GM19463 (cell line): ENCODE measurements around the gene IL20.

Experiments used
- ATAC-seq: cut with Tn5 transposase; IDR thresholded peaks from one replicate; pipeline ENCODE4 v1.9.1; 2021; ENCODE audit warnings: mild to moderate bottlenecking, moderate library complexity; ENCODE audit not compliant: unreplicated experiment

The IL20 gene

DNA sequence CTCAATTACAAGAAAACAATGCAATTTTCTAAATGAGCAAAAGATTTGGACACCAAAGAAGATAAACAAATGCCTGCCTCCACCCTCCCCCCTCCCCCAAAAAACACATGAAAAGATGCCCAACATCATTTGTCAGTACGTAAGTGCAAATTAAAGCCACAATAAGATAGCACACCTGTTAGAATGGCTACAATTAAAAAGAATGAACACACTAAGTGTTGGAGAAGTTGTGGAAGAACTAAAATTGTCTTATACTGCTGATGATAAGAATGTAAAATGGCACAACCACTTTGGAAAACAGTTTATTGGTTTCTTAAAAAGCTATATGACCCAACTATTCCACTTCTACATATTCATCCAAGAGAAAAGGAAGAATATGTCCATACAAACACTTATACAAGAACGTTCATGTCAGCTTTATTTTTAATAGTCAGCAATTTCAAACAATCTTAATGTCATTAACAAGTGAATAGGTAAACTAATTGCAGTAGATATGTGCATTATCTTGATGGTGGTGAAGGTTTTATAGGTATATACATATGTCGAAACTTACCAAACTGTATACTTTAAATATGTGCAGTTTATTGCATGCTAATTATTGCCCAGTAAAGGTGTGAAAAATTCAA lies 10.4 kb downstream of the IL20 start:
- no peak for ATAC-seq

DNA sequence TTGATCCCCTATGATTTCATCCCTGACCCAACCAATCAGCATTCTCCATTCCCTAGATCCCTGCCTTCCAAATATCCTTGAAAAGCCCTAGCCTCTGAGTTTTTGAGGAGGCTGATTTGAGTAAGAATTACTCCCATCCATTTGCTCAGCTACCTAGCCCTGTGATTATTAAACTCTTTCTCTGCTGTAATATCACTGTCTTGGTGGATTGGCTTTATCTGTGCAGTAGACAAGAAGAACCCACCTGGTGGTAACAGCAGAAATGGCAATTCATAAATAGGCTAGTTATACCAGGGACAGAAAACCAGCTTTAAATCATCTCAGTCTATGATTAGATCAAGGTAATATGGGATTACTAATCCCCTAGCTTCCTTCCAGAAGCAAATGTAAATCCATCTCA lies 13.0 kb downstream of the IL20 start:
- no peak for ATAC-seq

GRCh38 chr1:206880314-206880713 lies 14.9 kb downstream of the IL20 start:
- no peak for ATAC-seq

DNA sequence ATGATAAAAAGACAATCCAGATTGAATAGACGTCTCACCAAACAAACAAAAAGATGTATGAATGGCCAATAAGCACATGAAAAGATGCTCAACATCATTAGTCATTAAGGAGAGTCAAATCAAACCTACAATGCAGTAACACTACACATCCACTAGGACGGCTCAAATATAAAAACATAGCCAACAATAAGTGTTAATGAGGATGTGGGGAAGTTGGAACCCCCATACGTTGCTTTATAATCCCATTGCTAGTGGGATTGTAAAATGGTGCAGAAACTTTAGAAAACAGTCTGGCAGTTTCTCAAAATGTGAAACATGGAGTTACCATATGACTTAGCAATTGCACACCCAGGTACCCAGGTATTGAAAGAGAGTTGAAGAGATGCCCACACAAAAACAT lies 17.1 kb downstream of the IL20 start:
- no peak for ATAC-seq

- no peak for ATAC-seq
These were observed 17.7 kb downstream of the IL20 start for GRCh38 chr1:206883160-206883559.

- ATAC-seq: no peak
These were observed 18.5 kb downstream of the IL20 start for GRCh38 chr1:206883876-206884275.

- ATAC-seq: no peak
These were observed 20.1 kb downstream of the IL20 start for GRCh38 chr1:206885341-206886060.

DNA sequence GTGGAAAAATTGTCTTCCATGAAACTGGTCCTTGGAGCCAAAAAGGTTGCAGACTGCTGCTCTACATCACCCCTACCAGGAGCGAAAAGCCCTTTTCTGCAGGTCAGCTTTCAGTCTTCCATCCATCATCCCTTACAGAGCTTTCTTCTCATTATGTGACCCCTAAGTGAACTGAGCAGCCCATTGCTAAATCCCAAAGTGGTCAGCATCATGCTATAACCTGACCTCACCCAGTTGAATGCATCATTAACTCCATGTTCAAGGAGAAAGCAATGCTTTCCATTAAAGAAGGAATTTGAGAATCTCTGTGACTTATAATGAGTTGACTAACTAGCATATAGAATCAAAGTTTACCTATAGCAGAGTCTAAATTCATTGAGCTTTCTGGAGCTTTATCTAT lies 21.4 kb downstream of the IL20 start:
- ATAC-seq: no peak

DNA sequence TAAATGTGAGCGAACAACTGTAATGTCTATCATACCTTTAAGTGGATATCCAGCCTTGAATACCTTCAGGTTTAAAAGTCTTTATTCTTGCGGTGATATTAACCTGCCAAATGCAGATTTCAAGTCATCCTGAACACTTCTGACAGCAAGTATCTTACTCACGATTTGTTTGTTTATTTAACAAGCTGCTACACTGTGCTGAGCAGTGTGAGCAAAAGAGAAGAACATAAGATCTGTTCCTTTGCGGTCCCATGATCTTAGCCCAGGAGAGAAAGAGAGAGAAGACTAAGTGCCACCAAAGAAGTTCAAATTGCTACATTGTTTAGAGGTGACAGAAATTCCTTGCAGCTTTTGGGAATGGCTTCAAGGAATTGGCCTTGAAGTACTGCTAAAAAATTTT lies 22.3 kb downstream of the IL20 start:
- no peak for ATAC-seq

- no peak for ATAC-seq
These were observed 25.0 kb downstream of the IL20 start for GRCh38 chr1:206890125-206891060.

- ATAC-seq: no peak
These were observed 26.0 kb downstream of the IL20 start for GRCh38 chr1:206891412-206891811.

- no peak for ATAC-seq
These were observed 27.0 kb downstream of the IL20 start for GRCh38 chr1:206892351-206892984.

DNA sequence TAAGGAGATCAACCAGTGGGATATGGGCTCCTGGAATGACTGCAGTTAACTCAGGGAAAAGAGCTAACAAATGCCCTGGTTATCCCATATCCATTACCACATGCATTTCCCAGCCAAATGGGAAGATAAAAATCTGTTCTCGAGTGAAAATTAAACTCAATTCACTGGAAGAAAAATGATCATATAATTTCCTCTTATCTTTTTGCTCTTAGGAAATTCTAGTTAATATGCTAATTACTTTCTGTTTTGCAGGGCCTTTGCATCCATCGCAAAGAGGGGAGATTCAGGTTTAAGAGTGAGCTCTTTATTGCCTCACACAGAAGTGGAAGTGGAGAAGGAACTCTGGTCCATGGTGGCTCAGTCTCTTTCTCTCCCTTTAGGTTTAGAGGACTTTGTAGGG lies 28.0 kb downstream of the IL20 start:
- ATAC-seq: no peak

DNA sequence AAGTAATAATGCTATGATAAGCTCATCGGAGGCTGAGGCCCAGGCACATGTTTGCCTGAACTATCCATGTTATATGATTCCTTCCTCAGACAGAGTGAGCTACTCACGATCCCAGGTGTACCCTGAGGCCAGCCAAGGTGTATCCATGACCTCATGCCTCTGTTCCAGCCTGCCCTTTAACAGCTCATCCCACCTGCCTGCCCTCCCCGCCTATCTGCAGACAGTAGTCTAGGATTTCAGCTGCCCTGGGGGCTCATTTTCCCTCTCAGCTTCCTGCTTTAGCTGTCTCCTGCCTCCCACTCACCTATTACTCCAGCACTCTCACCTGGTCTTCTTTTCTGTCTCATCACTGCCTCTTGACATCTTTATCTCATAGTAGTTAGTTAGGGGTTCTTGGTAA lies 29.9 kb downstream of the IL20 start:
- no peak for ATAC-seq

- no peak for ATAC-seq
These were observed 30.4 kb downstream of the IL20 start for GRCh38 chr1:206895837-206896242.

DNA sequence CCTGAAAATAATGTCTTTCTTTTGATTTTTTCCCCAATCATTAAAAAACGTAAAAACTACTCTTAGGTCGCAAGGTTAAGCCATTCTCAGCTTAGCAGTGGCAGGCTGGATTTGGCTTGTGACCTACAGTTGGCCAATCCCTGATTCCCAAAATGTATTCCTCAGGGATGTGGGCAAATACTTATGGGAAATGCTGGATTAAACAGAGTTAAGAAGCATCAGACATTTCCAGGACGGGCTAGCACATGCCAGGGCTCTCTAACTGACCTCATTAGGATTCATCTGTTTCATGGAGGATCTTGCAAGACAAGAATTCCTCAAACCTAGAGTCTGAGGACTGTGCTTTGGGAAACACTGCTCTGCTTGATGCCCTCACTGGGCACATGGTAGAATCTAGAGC lies 30.8 kb downstream of the IL20 start:
- ATAC-seq: no peak

DNA sequence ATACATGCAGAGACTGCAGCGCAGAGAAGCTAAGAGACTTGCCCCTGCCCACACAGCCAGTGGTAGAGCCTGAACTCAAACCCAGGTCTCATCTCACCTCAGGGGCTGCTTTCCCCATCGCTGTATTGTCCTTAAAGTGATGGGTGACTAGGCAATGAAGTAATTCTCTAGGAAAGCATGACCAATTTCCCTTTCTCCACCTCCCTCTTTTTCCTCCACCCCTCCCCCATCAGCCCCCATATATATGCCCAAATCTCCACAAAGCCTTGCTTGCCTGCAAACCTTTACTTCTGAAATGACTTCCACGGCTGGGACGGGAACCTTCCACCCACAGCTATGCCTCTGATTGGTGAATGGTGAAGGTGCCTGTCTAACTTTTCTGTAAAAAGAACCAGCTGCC lies 31.8 kb downstream of the IL20 start, which contains the start of gene IL24:
TSS of gene IL24 (plus strand) at position 269 of the 400 bp plus-strand sequence. CDS start 390 bp downstream, outside the sequence.
- no peak for ATAC-seq

- ATAC-seq: no peak
These were observed 32.9 kb downstream of the IL20 start for GRCh38 chr1:206898089-206898914.

- no peak for ATAC-seq
These were observed 33.5 kb downstream of the IL20 start for GRCh38 chr1:206898915-206899431.

DNA sequence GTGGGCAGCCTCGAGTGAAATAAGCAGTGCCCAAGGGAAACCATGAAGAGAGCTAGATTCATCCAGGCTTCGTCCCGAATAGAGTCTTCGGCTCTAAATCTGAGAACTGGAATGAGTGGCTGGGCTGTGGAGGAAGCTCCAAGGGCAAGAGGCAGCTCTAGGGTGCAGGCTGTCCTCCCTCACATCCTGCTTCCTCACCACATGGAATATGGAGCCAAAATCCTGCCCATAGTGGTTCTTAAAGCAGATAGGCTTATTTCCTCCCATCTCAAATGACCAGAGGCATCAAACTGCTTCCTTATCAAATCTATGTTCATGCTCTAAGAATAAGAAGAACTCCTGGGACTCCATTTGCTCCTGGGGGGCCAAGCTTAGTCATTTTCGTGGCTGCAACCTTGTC lies 34.3 kb downstream of the IL20 start:
- no peak for ATAC-seq
